HEK293 (cell line): ENCODE results near the gene PANK2.

Source experiments
- CTCF ChIA-PET: fragments of 350-600 bp; formaldehyde crosslinking; extraction: SDS; loops from one replicate; lab custom pipeline; 2021; ENCODE audit warnings: antibody characterized with exemption; lab: Yijun Ruan, JAX
- POLR2A ChIA-PET: fragments of 300-600 bp; formaldehyde crosslinking; extraction: SDS; loops from one replicate; lab custom pipeline; 2020; ENCODE audit warnings: antibody characterized with exemption, inconsistent platforms; lab: Yijun Ruan, JAX
- H3K27ac ChIP-seq: fragments of 200-500 bp; sonication (Bioruptor generic); 2 replicates; pipeline ENCODE4 v1.5.1; 2014; ENCODE audit warnings: low read depth, low read length, control low read depth, inconsistent platforms; ENCODE audit errors: extremely low read depth
- H3K36me3 ChIP-seq, 2 experiments: fragments of 200-500 bp in 1 of 2; sonication (Bioruptor generic) in 1 of 2; 1 replicate in 1 of 2; 2 replicates in 1 of 2; pipeline ENCODE4 v1.5.1; 2014 to 2017; ENCODE audit warnings: inconsistent platforms in 2 of 2, low read length in 2 of 2; ENCODE audit not compliant: control insufficient read depth in 2 of 2, insufficient read depth in 1 of 2
- H3K4me1 ChIP-seq: fragments of 200-500 bp; sonication (Bioruptor generic); 2 replicates; pipeline ENCODE4 v1.5.1; 2014; ENCODE audit warnings: mild to moderate bottlenecking, low read length, inconsistent platforms; ENCODE audit not compliant: control insufficient read depth, insufficient read depth
- H3K4me3 ChIP-seq: 2 replicates; pipeline ENCODE4 v1.5.1; 2011; ENCODE audit warnings: low read depth, mild to moderate bottlenecking, control low read depth, low read length, moderate library complexity
- H3K9me3 ChIP-seq: fragments of 200-500 bp; sonication (Bioruptor generic); 2 replicates; pipeline ENCODE4 v1.5.1; 2014; ENCODE audit warnings: low read depth, low read length, inconsistent platforms; ENCODE audit not compliant: control insufficient read depth, insufficient read depth
- HIC1 ChIP-seq: fragments of 450-650 bp; formaldehyde crosslinking; IDR thresholded peaks from 2 replicates; pipeline ENCODE4 v1.5.1; 2016; ENCODE audit warnings: missing biosample characterization, missing genetic modification characterization
- PRDM2 ChIP-seq: fragments of 450-650 bp; formaldehyde crosslinking; IDR thresholded peaks from 2 replicates; pipeline ENCODE4 v1.5.1; 2016; ENCODE audit warnings: missing biosample characterization, missing genetic modification characterization, borderline replicate concordance
- RBAK ChIP-seq: fragments of 450-650 bp; formaldehyde crosslinking; IDR thresholded peaks from 2 replicates; pipeline ENCODE4 v1.5.1; 2016; ENCODE audit warnings: missing biosample characterization, missing genetic modification characterization
- SP2 ChIP-seq: fragments of 450-650 bp; formaldehyde crosslinking; IDR thresholded peaks from 2 replicates; pipeline ENCODE4 v1.5.1; 2016; ENCODE audit warnings: missing biosample characterization, missing genetic modification characterization
- WT1 ChIP-seq: fragments of 450-650 bp; formaldehyde crosslinking; IDR thresholded peaks from 2 replicates; pipeline ENCODE4 v1.5.1; 2016; ENCODE audit warnings: missing biosample characterization, missing genetic modification characterization
- ZBTB44 ChIP-seq: fragments of 450-650 bp; IDR thresholded peaks from 2 replicates; pipeline ENCODE4 v1.5.1; 2018; ENCODE audit warnings: missing biosample characterization, mild to moderate bottlenecking, missing genetic modification characterization
- ZFP37 ChIP-seq: fragments of 450-650 bp; formaldehyde crosslinking; IDR thresholded peaks from 2 replicates; pipeline ENCODE4 v1.5.1; 2016; ENCODE audit warnings: missing biosample characterization, missing genetic modification characterization
- ZNF133 ChIP-seq: fragments of 450-650 bp; formaldehyde crosslinking; IDR thresholded peaks from 2 replicates; pipeline ENCODE4 v1.5.1; 2016; ENCODE audit warnings: missing biosample characterization, missing genetic modification characterization
- ZNF140 ChIP-seq: fragments of 450-650 bp; formaldehyde crosslinking; IDR thresholded peaks from 2 replicates; pipeline ENCODE4 v1.5.1; 2016; ENCODE audit warnings: missing biosample characterization, missing genetic modification characterization
- ZNF211 ChIP-seq: fragments of 450-650 bp; formaldehyde crosslinking; IDR thresholded peaks from 2 replicates; pipeline ENCODE4 v1.5.1; 2016; ENCODE audit warnings: low read depth, missing biosample characterization, missing genetic modification characterization
- ZNF341 ChIP-seq: fragments of 450-650 bp; formaldehyde crosslinking; IDR thresholded peaks from 2 replicates; pipeline ENCODE4; 2016; ENCODE audit warnings: low read depth, missing biosample characterization, missing genetic modification characterization
- ZNF362 ChIP-seq: fragments of 450-650 bp; formaldehyde crosslinking; IDR thresholded peaks from 2 replicates; pipeline ENCODE4 v1.5.1; 2016; ENCODE audit warnings: missing biosample characterization, missing genetic modification characterization
- ZNF37A ChIP-seq: fragments of 450-650 bp; IDR thresholded peaks from 2 replicates; pipeline ENCODE4 v1.5.1; 2018; ENCODE audit warnings: missing biosample characterization, missing genetic modification characterization
- ZNF473 ChIP-seq: fragments of 450-650 bp; formaldehyde crosslinking; IDR thresholded peaks from 2 replicates; pipeline ENCODE4 v1.5.1; 2017; ENCODE audit warnings: missing biosample characterization, missing genetic modification characterization
- ZNF561 ChIP-seq: fragments of 450-650 bp; IDR thresholded peaks from 2 replicates; pipeline ENCODE4 v1.5.1; 2018; ENCODE audit warnings: missing biosample characterization, missing genetic modification characterization, borderline replicate concordance
- ZNF580 ChIP-seq: fragments of 450-650 bp; formaldehyde crosslinking; IDR thresholded peaks from 2 replicates; pipeline ENCODE4 v1.5.1; 2016; ENCODE audit warnings: missing biosample characterization, missing genetic modification characterization
- ZNF600 ChIP-seq: fragments of 450-650 bp; formaldehyde crosslinking; IDR thresholded peaks from 2 replicates; pipeline ENCODE4 v1.5.1; 2016; ENCODE audit warnings: missing biosample characterization, missing genetic modification characterization
- ZNF645 ChIP-seq: fragments of 450-650 bp; formaldehyde crosslinking; IDR thresholded peaks from 2 replicates; pipeline ENCODE4; 2016; ENCODE audit warnings: missing biosample characterization, missing genetic modification characterization
- ZNF707 ChIP-seq: fragments of 450-650 bp; formaldehyde crosslinking; IDR thresholded peaks from 2 replicates; pipeline ENCODE4 v1.5.1; 2016; ENCODE audit warnings: missing biosample characterization, missing genetic modification characterization
- ZSCAN30 ChIP-seq: fragments of 450-650 bp; IDR thresholded peaks from 2 replicates; pipeline ENCODE4 v1.5.1; 2018; ENCODE audit warnings: missing biosample characterization, mild to moderate bottlenecking, missing genetic modification characterization, moderate library complexity
- ZXDB ChIP-seq: fragments of 450-650 bp; formaldehyde crosslinking; IDR thresholded peaks from 2 replicates; pipeline ENCODE4 v1.5.1; 2016; ENCODE audit warnings: missing biosample characterization, missing genetic modification characterization

Gene PANK2

GRCh38 chr20:3924304-3925112 lies 35.3 kb downstream of the PANK2 start:
- ChIA-PET CTCF (no interaction called here), POLR2A (interaction anchor here (0.6 kb wide), 1 partner anchor 114 kb away, joined by 3 read pairs; no protein-coding TSS in a partner anchor)
- no peaks in the 10 kb centered on the region for H3K4me1 ChIP-seq
- no peak overlapping the region for H3K4me3 ChIP-seq
- TF ChIP-seq ZNF341 (tag by site-specific recombination) (0 out of 2 replicates have a peak, but pooled peaks have one; percentile 9), ZNF561 (tag by site-specific recombination) (no peak), HIC1 (tag by site-specific recombination) (peak; percentile 48)
- no peaks in the 10 kb centered on the region for H3K9me3 ChIP-seq
- H3K36me3 ChIP-seq: peaks cover 42 to 61% of the 10 kb centered on the region in 2 experiments
- no peak overlapping the region for H3K27ac ChIP-seq

GRCh38 chr20:3925113-3925695 lies 36.0 kb downstream of the PANK2 start:
- Histone ChIP-seq H3K4me1 (no peaks in the 10 kb centered on the region), H3K4me3 (no peak overlapping the region), H3K9me3 (no peaks in the 10 kb centered on the region), H3K36me3 (peaks cover 35 to 56% of the 10 kb centered on the region in 2 experiments), H3K27ac (no peak overlapping the region)
- ChIA-PET CTCF (no interaction called here), POLR2A (interaction anchor here (0.6 to 1.2 kb wide), 2 partner anchors 13 to 115 kb away, joined by 3 read pairs; no protein-coding TSS in a partner anchor)
- TF ChIP-seq PRDM2 (tag by site-specific recombination) (no peak), ZNF37A (no peak), RBAK (tag by site-specific recombination) (no peak), ZNF707 (tag by site-specific recombination) (no peak), ZBTB44 (tag by site-specific recombination) (no peak), WT1 (tag by site-specific recombination) (no peak), ZNF580 (no peak), ZFP37 (tag by site-specific recombination) (no peak), ZNF600 (tag by site-specific recombination) (no peak), ZNF473 (no peak), ZNF645 (tag by site-specific recombination) (no peak), ZNF140 (tag by site-specific recombination) (no peak), ZXDB (tag by site-specific recombination) (no peak), ZNF362 (tag by site-specific recombination) (no peak), ZNF133 (tag by site-specific recombination) (no peak), SP2 (tag by site-specific recombination) (no peak), ZNF211 (tag by site-specific recombination) (no peak), ZSCAN30 (tag by site-specific recombination) (no peak)
